CD4-positive, alpha-beta T cell (primary cell): ENCODE measurements around the gene PPP1R13L. TPM values are rescaled to one million over a fixed set of nuclear protein-coding genes. Genes with fewer than 3 reads are reported as not detected.
A peak's percentile ranks its signal among the peaks of the same experiment; 100 is the strongest.

Source experiments
- ATAC-seq: fragments of 200-7000 bp; cut with Tn5 transposase; one replicate; pipeline ENCODE4 v1.10.0; 2022; ENCODE audit warnings: mild to moderate bottlenecking; ENCODE audit not compliant: poor library complexity
- CTCF ChIA-PET: fragments of 350-600 bp; sonication (Branson Sonifier 250); formaldehyde crosslinking; loops from one replicate; lab custom pipeline; 2021; ENCODE audit warnings: antibody characterized with exemption, inconsistent platforms; lab: Charles Lee
- POLR2A ChIA-PET: fragments of 350-600 bp; sonication (Branson Sonifier 250); formaldehyde crosslinking; loops from one replicate; lab custom pipeline; 2021; ENCODE audit warnings: antibody characterized with exemption, inconsistent platforms; lab: Charles Lee
- DNase-seq, 14 experiments: peaks; one replicate each; pipeline ENCODE4 v3.0.0-alpha.2; 2013 to 2020; ENCODE audit warnings: mixed read lengths in 2 of 14
- H3K27ac ChIP-seq, 2 donors: one replicate each; pipeline versions ENCODE4 v1.5.1 to v1.7.0; 2013; ENCODE audit warnings: low read length in 2 of 2, low read depth in 1 of 2, mild to moderate bottlenecking in 1 of 2
- H3K27me3 ChIP-seq, 2 experiments: 1 replicate in 1 of 2; 2 replicates in 1 of 2; pipeline versions ENCODE4 v1.6.1 to v1.7.0; 2013; ENCODE audit warnings: low read length in 2 of 2, control low read depth in 1 of 2, mild to moderate bottlenecking in 1 of 2, moderate library complexity in 1 of 2; ENCODE audit not compliant: insufficient read depth in 2 of 2, control insufficient read depth in 1 of 2
- H3K36me3 ChIP-seq: one replicate; pipeline ENCODE4 v1.6.1; 2013; ENCODE audit warnings: low read length, control low read depth; ENCODE audit not compliant: insufficient read depth
- H3K4me1 ChIP-seq: one replicate; pipeline ENCODE4 v1.6.1; 2013; ENCODE audit warnings: low read length, control low read depth; ENCODE audit not compliant: insufficient read depth
- H3K4me3 ChIP-seq: one replicate; pipeline ENCODE4 v1.5.1; 2013; ENCODE audit warnings: mild to moderate bottlenecking, low read length, moderate library complexity
- H3K9me3 ChIP-seq, 2 experiments: 1 replicate in 1 of 2; 2 replicates in 1 of 2; pipeline versions ENCODE4 v1.6.1 to v1.7.0; 2013; ENCODE audit warnings: low read length in 2 of 2, mild to moderate bottlenecking in 2 of 2, control low read depth in 1 of 2, moderate library complexity in 1 of 2; ENCODE audit not compliant: control insufficient read depth in 1 of 2, insufficient read depth in 1 of 2
- H3K27ac Mint-ChIP-seq: one replicate; pipeline ENCODE4 v1.8.0; 2020; ENCODE audit warnings: mixed read lengths
- H3K27me3 Mint-ChIP-seq: one replicate; pipeline ENCODE4 v1.8.0; 2021; ENCODE audit warnings: mixed read lengths
- H3K36me3 Mint-ChIP-seq: one replicate; pipeline ENCODE4 v1.8.0; 2021; ENCODE audit warnings: low read depth, mixed read lengths
- H3K4me1 Mint-ChIP-seq: one replicate; pipeline ENCODE4 v1.8.0; 2021; ENCODE audit warnings: low read depth, mixed read lengths
- H3K4me3 Mint-ChIP-seq: one replicate; pipeline ENCODE4 v1.8.0; 2020; ENCODE audit warnings: mild to moderate bottlenecking, mixed read lengths
- H3K9me3 Mint-ChIP-seq: one replicate; pipeline ENCODE4 v1.8.0; 2020; ENCODE audit warnings: mixed read lengths
- CTCF ChIP-seq: fragments of 200-600 bp; IDR thresholded peaks from one replicate; pipeline ENCODE4 v1.8.0; 2022; ENCODE audit warnings: antibody characterized with exemption, mild to moderate bottlenecking
- intact Hi-C, 2 experiments: fragments of 100-400 bp; cut with DNase I in 1 of 2; cut with micrococcal nuclease in 1 of 2; formaldehyde crosslinking; loops; one replicate each; pipeline versions ENCODE4 v1.15.1 to v1.9.0; 2023 to 2025; cut with DNase I, micrococcal nuclease
- total RNA-seq, 174 experiments: library from RNA in 2 of 174; stranded (reverse) in 2 of 174; gene quantifications; one replicate each; pipeline ENCODE4 v1.2.3 and lab custom pipeline; 2021 to 2026

PPP1R13L gene
- total RNA-seq, 2 experiments from 2014 or later = 1.5 to 3.7 TPM

GRCh38 chr19:45445139-45445538, 40.3 kb upstream of the PPP1R13L start:
- peak overlapping the region; percentile 35 for H3K4me3 Mint-ChIP-seq
- peaks cover 67% of the 10 kb centered on the region for H3K4me1 Mint-ChIP-seq
- no peak overlapping the region for H3K4me3 ChIP-seq
- intact Hi-C loops = no loop called here
- H3K36me3 Mint-ChIP-seq = peaks cover 3% of the 10 kb centered on the region
- no peak for TF ChIP-seq CTCF
- H3K27me3 ChIP-seq = no peaks in the 10 kb centered on the region
- no peak for DNase-seq
- no peak for ATAC-seq
- no peaks in the 10 kb centered on the region for H3K9me3 Mint-ChIP-seq
- peak overlapping the region in 1 of 2 donors; percentile 39 for H3K27ac ChIP-seq
- H3K36me3 ChIP-seq = peaks cover 3% of the 10 kb centered on the region
- H3K27me3 Mint-ChIP-seq = no peaks in the 10 kb centered on the region
- peak overlapping the region; percentile 62 for H3K27ac Mint-ChIP-seq
- ChIA-PET POLR2A (interaction anchor here (0.9 to 1.3 kb wide), 2 partner anchors 24 to 34 kb away, joined by 3 to 4 read pairs; no protein-coding TSS in a partner anchor), CTCF (interaction anchor here (0.6 to 6.4 kb wide), 5 partner anchors 19 to 40 kb away, joined by 3 to 40 read pairs (median 5); no protein-coding TSS in a partner anchor)
- H3K4me1 ChIP-seq = peaks cover 73% of the 10 kb centered on the region
- H3K9me3 ChIP-seq = no peaks in the 10 kb centered on the region

- peaks cover 65% of the 10 kb centered on the region for H3K4me1 Mint-ChIP-seq
- Histone ChIP-seq H3K4me1 (peaks cover 69% of the 10 kb centered on the region), H3K27me3 (no peaks in the 10 kb centered on the region), H3K9me3 (no peaks in the 10 kb centered on the region), H3K27ac (peak overlapping the region in 1 of 2 donors; percentile 39), H3K36me3 (peaks cover 3% of the 10 kb centered on the region), H3K4me3 (peak overlapping the region; percentile 72)
- H3K27me3 Mint-ChIP-seq = no peaks in the 10 kb centered on the region
- no peaks in the 10 kb centered on the region for H3K9me3 Mint-ChIP-seq
- intact Hi-C loops = loop anchor here in 1 of 2 experiments (5.0 kb wide), 1 partner anchor 198 kb away; no protein-coding TSS in a partner anchor
- CTCF ChIA-PET = interaction anchor here (1.0 to 6.4 kb wide), 3 partner anchors 24 to 41 kb away, joined by 3 to 40 read pairs (median 6); no protein-coding TSS in a partner anchor
- peak; percentile 53 to 93 (median 75) for DNase-seq
- POLR2A ChIA-PET = interaction anchor here (0.9 kb wide), 1 partner anchor 24 kb away, joined by 3 read pairs; no protein-coding TSS in a partner anchor
- H3K36me3 Mint-ChIP-seq = no peaks in the 10 kb centered on the region
- no peak for TF ChIP-seq CTCF
- H3K27ac Mint-ChIP-seq = peak overlapping the region; percentile 62
- ATAC-seq = peak; percentile 28
- peak overlapping the region; percentile 35 for H3K4me3 Mint-ChIP-seq
Observed at GRCh38 chr19:45444318-45445041, 39.6 kb upstream of the PPP1R13L start.

- no peaks in the 10 kb centered on the region for H3K27me3 Mint-ChIP-seq
- Histone ChIP-seq H3K36me3 (peaks cover under 1% of the 10 kb centered on the region), H3K27ac (peak overlapping the region in 1 of 2 donors; percentile 75), H3K27me3 (no peaks in the 10 kb centered on the region), H3K4me3 (peak overlapping the region; percentile 72), H3K9me3 (no peaks in the 10 kb centered on the region), H3K4me1 (peaks cover 67% of the 10 kb centered on the region)
- H3K27ac Mint-ChIP-seq = peak overlapping the region; percentile 74
- CTCF ChIA-PET = interaction anchor here (1.0 to 1.6 kb wide), 2 partner anchors 35 to 42 kb away, joined by 5 to 8 read pairs; no protein-coding TSS in a partner anchor
- H3K36me3 Mint-ChIP-seq = no peaks in the 10 kb centered on the region
- POLR2A ChIA-PET = interaction anchor here (0.7 kb wide), 1 partner anchor 35 kb away, joined by 3 read pairs; no protein-coding TSS in a partner anchor
- DNase-seq (peak in 11 of 14 experiments; percentile 18 to 85 (median 45)), ATAC-seq (peak; percentile 7)
- H3K4me1 Mint-ChIP-seq = peaks cover 59% of the 10 kb centered on the region
- no peaks in the 10 kb centered on the region for H3K9me3 Mint-ChIP-seq
- no peak for TF ChIP-seq CTCF
- intact Hi-C loops = loop anchor here in 1 of 2 experiments (5.0 kb wide), 1 partner anchor 199 kb away; no protein-coding TSS in a partner anchor
- H3K4me3 Mint-ChIP-seq = peak overlapping the region; percentile 91
Observed at GRCh38 chr19:45443462-45444317, 38.8 kb upstream of the PPP1R13L start.
